SK-N-MC (cell line): ENCODE results near the gene MDP1.

Experiments used
- DNase-seq: peaks from one replicate; pipeline ENCODE4 v3.0.0-alpha.2; 2011; ENCODE audit warnings: low read depth, low spot score
- H3K27ac ChIP-seq: fragments of 200-600 bp; sonication (generic); 2 replicates; pipeline ENCODE4 v1.5.1; 2016; ENCODE audit warnings: mixed run types
- H3K36me3 ChIP-seq: fragments of 200-600 bp; sonication (generic); 2 replicates; pipeline ENCODE4 v1.6.1; 2017; ENCODE audit warnings: antibody characterized with exemption, low read length, mixed read lengths; ENCODE audit not compliant: insufficient read depth
- H3K4me3 ChIP-seq: fragments of 200-600 bp; sonication (generic); 2 replicates; pipeline ENCODE4 v1.5.1; 2016
- H3K9ac ChIP-seq: fragments of 200-600 bp; sonication (generic); 2 replicates; pipeline ENCODE4 v1.8.0; 2017; ENCODE audit warnings: mixed run types, mixed read lengths; ENCODE audit not compliant: insufficient read length
- H3K9me3 ChIP-seq: fragments of 200-600 bp; sonication (generic); 2 replicates; pipeline ENCODE4 v1.6.1; 2017; ENCODE audit warnings: low read depth, mild to moderate bottlenecking, antibody characterized with exemption, low read length, moderate library complexity, mixed read lengths
- EZH2 ChIP-seq: fragments of 200-600 bp; sonication (generic); IDR thresholded peaks from one replicate; pipeline ENCODE4 v1.6.1; 2017; ENCODE audit warnings: antibody characterized with exemption
- FOXP2 ChIP-seq: optimal IDR thresholded peaks from 2 replicates; pipeline ENCODE3; 2011; ENCODE audit warnings: mild to moderate bottlenecking, moderate library complexity; ENCODE audit not compliant: insufficient read depth; ENCODE audit errors: extremely low read length, control extremely low read depth
- POLR2AphosphoS5 ChIP-seq: IDR thresholded peaks from 2 replicates; pipeline ENCODE4 v1.6.1; 2012; ENCODE audit warnings: mild to moderate bottlenecking, low read depth, low read length, borderline replicate concordance

The MDP1 gene

DNA sequence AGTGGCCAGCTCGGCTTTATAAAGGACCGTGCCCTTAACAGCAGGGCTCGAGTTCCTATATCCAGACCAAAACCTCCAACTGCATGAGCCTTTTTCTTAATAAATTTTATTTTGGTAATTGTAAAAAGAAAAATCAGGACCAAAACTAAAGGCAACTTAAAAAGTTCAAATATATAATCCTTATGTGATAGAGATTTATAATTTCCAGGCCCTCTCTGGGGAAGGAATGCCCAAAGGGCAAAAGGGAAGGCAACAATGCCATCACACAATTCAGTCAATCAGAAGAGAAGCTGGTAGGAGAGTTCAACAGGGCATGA is 26.8 kb downstream of the MDP1 start:
- peak overlapping the region; percentile 86 for H3K4me3 ChIP-seq
- H3K36me3 ChIP-seq, result peaks cover 44% of the 10 kb centered on the region
- TF ChIP-seq EZH2 (no peak), FOXP2 (no peak), POLR2AphosphoS5 (no peak)
- no peaks in the 10 kb centered on the region for H3K9me3 ChIP-seq
- peak overlapping the region; percentile 80 for H3K27ac ChIP-seq
- H3K9ac ChIP-seq, result peak overlapping the region; percentile 81
- no peak for DNase-seq

DNA sequence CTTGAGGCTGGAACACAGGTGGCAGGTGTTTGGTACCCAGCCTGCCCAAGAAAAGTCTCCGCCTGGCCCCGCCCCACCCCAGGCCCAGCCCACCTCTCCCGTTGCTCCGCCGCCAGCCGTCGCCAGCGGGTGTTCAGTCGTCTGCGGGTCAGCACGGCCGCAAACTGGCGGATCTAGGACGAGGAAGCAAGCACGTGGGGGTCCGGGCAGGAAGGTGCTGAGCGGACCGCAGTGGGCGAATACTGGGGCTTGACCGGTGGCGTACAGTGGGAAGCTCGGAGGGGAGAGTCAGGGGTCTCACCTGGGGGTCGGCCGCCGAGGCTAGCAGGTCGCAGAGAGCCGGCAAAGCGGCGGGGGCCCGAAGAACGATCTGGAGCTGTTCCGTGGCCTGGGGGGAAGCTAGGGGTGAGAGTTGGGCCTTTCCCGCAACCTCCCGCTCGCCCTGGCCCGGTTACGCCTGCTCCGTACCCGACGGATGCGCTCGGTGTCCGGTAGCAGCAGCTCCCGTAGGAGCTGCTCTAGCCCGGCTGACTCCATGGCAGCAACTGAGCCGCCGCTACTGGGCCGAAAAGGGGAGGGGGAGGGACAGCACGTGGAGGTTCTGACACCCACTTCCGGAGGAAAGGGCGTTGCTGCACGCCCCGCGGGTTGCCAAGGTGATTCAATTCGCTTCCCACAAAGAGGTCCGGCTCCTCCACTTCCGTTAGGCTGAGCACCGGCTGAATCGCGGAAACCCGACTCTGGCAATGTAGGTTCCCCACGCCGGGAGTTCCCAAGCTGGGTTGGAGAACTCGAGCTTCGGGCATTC is 27.4 kb downstream of the MDP1 start, which contains the start of gene IPO4:
Gene IPO4, minus strand, starts transcription at position 566 of the 808 bp plus-strand sequence. Its CDS starts 29 bp downstream, at position 537.
- DNase-seq, result peak; percentile 91
- TF ChIP-seq POLR2AphosphoS5, result peak; percentile 92
- peak; percentile 87 for TF ChIP-seq FOXP2
- TF ChIP-seq EZH2, result no peak
- peak within 1 kb of the TSS; percentile 80 for H3K27ac ChIP-seq
- H3K36me3 ChIP-seq, result peaks cover 48% of the 10 kb centered on the region
- H3K9ac ChIP-seq, result peak within 1 kb of the TSS; percentile 81
- H3K4me3 ChIP-seq, result peak within 1 kb of the TSS; percentile 86
- no peaks in the 10 kb centered on the region for H3K9me3 ChIP-seq

DNA sequence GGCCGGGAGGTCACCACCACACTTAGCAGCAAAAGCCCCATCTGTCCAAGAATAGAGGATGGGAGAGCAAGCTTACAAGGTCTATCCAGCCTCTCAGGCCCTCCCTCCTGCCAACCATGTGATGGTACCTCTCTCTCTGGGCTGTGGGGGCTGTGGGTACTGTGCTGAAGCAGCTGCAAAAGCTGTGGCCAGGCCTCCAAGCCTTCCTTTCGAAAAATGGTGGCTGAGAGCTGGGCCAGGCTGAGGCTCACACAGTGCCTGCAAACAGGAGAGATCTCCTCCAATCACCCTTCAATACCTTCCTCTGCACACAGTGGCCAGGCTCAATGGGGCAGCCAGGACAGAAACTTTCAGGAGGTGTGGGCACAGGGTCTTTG is 28.3 kb downstream of the MDP1 start:
- DNase-seq, result no peak
- Histone ChIP-seq H3K4me3 (peak overlapping the region; percentile 86), H3K36me3 (peaks cover 53% of the 10 kb centered on the region), H3K27ac (no peak overlapping the region), H3K9me3 (no peaks in the 10 kb centered on the region), H3K9ac (peak overlapping the region; percentile 80)
- TF ChIP-seq EZH2 (no peak), POLR2AphosphoS5 (no peak), FOXP2 (no peak)

DNA sequence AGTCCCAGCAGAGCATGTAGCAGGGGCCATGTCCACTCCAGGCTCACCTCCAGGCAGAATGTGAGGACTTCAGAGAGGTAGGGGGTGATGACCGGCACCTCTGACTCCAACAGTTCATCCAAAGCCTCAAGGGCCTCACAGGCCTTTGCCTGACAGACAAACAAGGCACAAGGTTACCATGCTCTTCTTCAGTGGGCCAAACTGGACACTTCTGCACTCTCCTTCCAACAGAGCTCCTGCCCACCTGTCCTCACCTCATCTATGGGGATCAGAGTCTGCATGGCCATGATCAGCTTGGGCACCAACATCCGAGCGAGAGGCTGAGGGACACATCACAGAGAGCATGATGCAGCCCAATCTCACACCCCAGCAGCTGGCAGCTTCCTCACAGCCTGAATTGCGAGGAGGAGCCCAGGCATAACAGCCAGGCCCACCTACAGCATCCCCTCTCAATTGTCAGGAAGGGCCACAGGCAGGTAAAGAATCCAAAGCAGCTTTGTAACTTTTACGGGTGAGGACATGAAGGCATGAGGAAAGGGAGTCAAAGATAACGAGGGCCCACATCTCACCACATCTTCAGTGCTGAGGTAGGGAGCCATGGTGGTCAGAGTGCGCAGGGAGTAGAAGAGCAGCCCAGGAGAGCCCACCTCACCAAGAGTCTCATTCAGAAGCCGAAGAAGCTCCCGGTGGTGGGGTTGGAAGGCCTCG is 28.9 kb downstream of the MDP1 start:
- Histone ChIP-seq H3K27ac (no peak overlapping the region), H3K4me3 (peak overlapping the region; percentile 86), H3K36me3 (peaks cover 50% of the 10 kb centered on the region), H3K9me3 (no peaks in the 10 kb centered on the region), H3K9ac (peak overlapping the region; percentile 80)
- DNase-seq, result no peak
- TF ChIP-seq POLR2AphosphoS5 (no peak), EZH2 (no peak), FOXP2 (no peak)

DNA sequence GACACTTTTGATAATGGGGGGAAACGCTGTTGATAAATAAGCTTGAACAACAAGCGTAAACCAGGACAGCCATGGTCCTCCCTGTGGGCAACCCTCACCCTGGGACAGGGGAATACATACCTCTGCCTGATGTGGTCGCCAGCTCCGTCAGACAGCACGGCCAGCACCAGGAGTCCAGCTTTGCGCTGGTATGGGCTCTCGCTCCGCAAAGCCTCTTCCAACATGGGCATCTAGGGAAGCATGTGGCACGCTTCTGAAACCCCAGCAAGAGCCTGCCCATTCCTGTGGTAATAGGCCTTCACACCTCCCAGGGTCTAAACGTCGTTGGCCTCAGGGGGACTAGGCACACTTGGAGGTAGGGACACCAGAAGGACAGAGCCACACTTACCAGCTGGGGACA is 30.1 kb downstream of the MDP1 start:
- no peak overlapping the region for H3K4me3 ChIP-seq
- H3K27ac ChIP-seq, result no peak overlapping the region
- TF ChIP-seq EZH2, result no peak
- TF ChIP-seq POLR2AphosphoS5, result no peak
- no peak for TF ChIP-seq FOXP2
- H3K9ac ChIP-seq, result no peak overlapping the region
- peaks cover 60% of the 10 kb centered on the region for H3K36me3 ChIP-seq
- no peaks in the 10 kb centered on the region for H3K9me3 ChIP-seq
- no peak for DNase-seq

DNA sequence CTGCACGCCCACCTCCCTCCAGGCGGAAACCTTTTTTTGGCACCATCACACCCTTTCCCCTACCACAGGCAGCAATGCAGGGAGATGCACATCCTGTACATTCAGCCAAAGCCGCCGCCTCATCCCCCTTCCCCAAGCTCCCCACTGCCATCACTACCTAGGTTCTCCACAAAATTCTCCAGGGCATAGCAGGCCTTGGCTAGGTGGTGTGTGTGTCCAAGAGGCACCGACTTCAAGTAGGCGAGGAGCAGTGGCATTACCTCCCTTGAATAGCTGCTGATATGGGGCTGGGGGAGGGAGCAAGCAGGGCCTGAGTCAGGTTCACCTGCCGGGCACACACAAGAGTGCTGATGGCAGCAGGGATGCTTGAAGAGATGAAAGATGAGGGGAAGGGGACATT is 30.8 kb downstream of the MDP1 start:
- no peak for TF ChIP-seq POLR2AphosphoS5
- no peak for TF ChIP-seq FOXP2
- TF ChIP-seq EZH2, result no peak
- no peaks in the 10 kb centered on the region for H3K9me3 ChIP-seq
- peaks cover 67% of the 10 kb centered on the region for H3K36me3 ChIP-seq
- no peak overlapping the region for H3K9ac ChIP-seq
- no peak for DNase-seq
- no peak overlapping the region for H3K27ac ChIP-seq
- H3K4me3 ChIP-seq, result no peak overlapping the region

DNA sequence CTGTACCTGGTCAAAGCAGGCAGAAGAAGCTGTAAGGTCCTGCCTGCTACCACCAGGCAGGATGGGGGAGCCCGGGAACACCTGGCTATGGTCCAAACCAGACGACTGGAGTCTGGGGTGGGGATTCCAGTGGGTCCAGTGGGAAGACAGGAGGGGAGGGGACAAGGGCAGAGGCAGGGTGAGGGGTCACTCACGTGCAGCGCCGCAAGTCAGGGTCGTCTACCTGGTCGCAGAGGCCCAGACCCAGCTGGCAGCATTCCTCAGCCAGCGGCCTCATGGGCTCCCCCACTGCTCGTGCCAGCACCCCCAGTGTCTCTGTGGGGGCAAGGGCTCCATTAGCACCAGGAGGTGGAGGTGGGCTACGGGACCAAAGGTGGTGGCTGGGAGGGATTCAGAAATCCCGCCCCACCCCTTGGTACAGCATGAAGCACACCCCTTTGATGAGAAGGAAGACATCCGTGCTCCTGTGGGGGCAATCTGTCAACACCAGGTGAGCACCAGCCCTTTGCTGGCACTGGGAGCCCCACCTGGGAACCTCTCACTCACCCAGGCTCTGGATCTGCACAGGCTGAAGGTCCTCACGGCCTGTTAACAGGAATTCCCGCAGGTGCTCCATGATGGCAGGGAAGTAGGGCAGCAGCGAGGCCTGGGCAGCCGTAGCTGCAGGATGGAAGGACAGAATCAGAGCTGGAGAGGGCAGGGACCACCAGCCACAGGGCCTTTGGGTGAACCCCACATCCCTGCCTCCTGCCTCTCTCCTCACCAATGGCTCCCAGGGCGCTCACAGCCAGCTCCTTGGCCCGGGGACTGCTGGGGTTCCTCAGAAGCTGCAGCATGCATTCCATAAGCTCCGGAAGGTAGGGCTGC is 31.5 kb downstream of the MDP1 start:
- Histone ChIP-seq H3K27ac (no peak overlapping the region), H3K36me3 (peaks cover 74% of the 10 kb centered on the region), H3K9me3 (no peaks in the 10 kb centered on the region), H3K9ac (no peak overlapping the region), H3K4me3 (no peak overlapping the region)
- no peak for DNase-seq
- TF ChIP-seq POLR2AphosphoS5 (no peak), EZH2 (no peak), FOXP2 (no peak)

DNA sequence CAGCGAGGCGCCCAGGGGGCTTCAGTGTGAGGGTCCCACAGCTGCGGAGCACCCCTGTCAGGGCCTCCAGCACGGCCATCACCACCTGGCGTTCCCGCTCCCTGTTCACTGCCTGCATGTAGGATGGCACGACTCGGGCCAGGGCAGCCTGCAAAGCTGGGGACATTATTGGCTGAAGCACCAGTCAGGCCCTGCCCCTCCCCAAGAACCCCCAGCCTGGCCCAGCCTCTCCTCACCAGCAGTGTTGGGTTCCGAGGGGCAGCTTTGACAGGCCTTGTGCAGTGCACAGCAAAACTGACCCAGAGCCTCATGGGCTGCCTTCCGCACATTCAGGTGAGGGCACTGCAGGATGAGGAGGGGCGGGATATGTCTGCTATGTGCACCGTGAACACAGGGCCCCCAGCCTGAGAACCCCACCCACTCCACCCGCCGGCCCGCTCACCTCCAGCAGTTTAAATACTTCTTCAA is 32.8 kb downstream of the MDP1 start:
- no peak overlapping the region for H3K9ac ChIP-seq
- no peak overlapping the region for H3K27ac ChIP-seq
- peaks cover 75% of the 10 kb centered on the region for H3K36me3 ChIP-seq
- no peak overlapping the region for H3K4me3 ChIP-seq
- H3K9me3 ChIP-seq, result no peaks in the 10 kb centered on the region
- no peak for TF ChIP-seq POLR2AphosphoS5
- TF ChIP-seq EZH2, result no peak
- TF ChIP-seq FOXP2, result no peak
- no peak for DNase-seq
